ENCODE results near the gene CEPT1. TPM values are rescaled to one million over a fixed set of nuclear protein-coding genes. Genes with fewer than 3 reads are reported as not detected.
"Not testable (repeated sequence)": the region's sequence is repeated elsewhere in the genome, so short reads cannot be mapped to it uniquely, and the experiment has no call there.

The CEPT1 gene
- polyA plus RNA-seq (2012; ENCODE audit: low read depth, missing spikeins): 37.1 TPM

DNA sequence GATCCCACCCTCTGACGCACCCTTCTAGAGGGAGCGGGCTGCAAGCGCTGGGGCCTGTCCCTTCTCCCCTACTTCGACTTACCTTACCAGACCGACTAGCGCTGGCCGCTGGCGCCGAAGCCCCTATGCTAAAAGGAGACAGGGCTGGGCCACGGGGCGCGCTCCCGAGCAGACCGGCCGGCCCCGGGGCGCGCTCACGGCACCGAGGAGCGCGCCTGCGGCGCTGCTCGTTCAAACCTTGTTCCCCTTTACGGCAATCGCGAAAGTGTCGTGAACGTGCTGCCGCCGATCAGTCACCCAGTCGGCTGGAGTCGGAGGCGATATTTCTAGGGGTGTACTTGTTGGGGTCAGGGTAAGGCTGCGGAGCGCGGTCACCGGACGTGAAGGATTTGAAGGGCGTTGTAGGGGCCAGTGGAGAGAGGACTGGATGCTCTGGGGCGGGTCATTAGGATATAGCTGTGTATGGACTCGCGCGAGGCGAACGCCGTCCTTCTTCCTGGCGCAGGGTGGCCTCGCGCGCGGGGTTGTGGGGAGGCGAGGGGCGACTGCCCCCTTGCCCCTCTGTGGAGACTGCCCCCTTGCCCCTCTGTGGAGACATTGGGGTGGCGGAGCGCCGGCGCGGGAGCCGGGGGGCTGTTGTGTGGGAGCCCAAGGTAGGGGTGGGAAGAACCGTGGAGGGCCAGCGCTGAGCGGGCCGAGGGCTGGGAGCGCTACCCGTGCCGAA is at the start of gene CEPT1, which contains the start of gene DRAM2:
TSS of gene CEPT1 (plus strand) at position 268 of the 724 bp plus-strand sequence. CDS start 7,492 bp downstream, outside the sequence.
TSS of gene DRAM2 (minus strand) at position 138 of the 724 bp plus-strand sequence. CDS start 8,539 bp downstream, outside the sequence.
- FAIRE-seq (peak; percentile 99), DNase-seq (ENCODE audit: insufficient read length, low spot score) (peak; percentile 78)
- peak; percentile 80 for TF ChIP-seq POLR2AphosphoS5 (IDR thresholded peaks at IDR 0.05; ENCODE audit: low read depth, low read length)
- TF ChIP-seq PAX5 (IDR thresholded peaks at IDR 0.05; ENCODE audit: insufficient read depth, low read length, severe bottlenecking): no peak
- TF ChIP-seq POLR2A (IDR thresholded peaks at IDR 0.05; ENCODE audit: low read depth, low read length): peak; percentile 82
- 0 out of 2 replicates have a peak, but pooled peaks have one; percentile 27 for TF ChIP-seq POU2F2 (IDR thresholded peaks at IDR 0.05; ENCODE audit: low read depth, low read length)
- no peak for TF ChIP-seq SPI1 (IDR thresholded peaks at IDR 0.05; ENCODE audit: low read depth, low read length)
- peak; percentile 89 for TF ChIP-seq TAF1 (IDR thresholded peaks at IDR 0.05; ENCODE audit: low read depth, low read length)

DNA sequence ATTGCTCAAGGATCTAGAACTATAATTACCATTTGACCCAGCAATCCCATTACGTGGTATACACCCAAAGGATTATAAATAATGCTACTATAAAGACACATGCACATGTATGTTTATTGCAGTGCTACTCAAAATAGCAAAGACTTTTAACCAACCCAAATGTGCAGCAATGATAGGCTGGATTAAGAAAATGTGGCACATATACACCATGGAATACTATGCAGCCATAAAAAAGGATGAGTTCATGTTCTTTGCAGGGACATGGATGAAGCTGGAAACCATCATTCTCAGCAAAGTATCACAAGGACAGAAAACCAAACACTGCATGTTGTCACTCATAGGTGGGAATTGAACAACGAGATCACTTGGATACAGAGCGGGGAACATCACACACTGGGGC is 44.6 kb upstream of the CEPT1 start:
- FAIRE-seq; DNase-seq (ENCODE audit: insufficient read length, low spot score): not testable (repeated sequence)

DNA sequence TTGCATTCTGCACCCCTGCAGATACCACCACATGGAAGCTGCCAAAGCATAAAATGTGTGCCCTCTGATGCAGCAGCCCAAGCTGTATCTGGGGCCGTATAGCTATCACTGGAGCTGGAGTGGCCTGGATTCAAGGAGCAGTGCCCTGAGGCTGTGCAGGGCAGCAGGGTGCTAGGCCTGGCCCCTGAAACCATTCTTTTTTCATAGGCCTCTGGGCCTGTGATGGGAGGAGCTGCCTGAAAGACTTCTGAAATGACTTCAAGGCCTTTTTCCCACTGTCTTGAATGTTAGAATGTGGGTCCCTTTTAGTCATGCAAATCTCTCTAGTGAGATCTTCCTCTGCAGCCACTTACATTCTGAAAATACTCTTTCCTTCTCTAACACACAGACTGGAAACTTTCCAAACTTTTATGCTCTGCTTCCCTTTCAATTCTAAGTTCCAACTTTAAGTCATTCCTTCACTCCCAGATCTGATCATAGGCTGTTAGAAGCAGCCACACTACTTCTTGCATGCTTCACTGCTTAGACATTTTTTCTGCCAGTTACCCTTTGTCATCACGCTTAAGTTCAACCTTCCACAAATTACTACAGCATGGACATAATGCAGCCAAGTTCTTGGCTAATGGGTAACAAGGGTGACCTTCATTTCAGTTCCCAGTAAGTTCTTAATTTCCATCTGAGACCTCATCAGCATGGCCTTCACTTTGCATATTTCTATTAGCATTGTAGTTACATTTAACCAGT is 42.5 kb upstream of the CEPT1 start:
- FAIRE-seq (no peak), DNase-seq (ENCODE audit: insufficient read length, low spot score) (no peak)
- no peak for TF ChIP-seq SPI1 (IDR thresholded peaks at IDR 0.05; ENCODE audit: low read depth, low read length)
- no peak for TF ChIP-seq POLR2AphosphoS5 (IDR thresholded peaks at IDR 0.05; ENCODE audit: low read depth, low read length)
- no peak for TF ChIP-seq PAX5 (IDR thresholded peaks at IDR 0.05; ENCODE audit: insufficient read depth, low read length, severe bottlenecking)
- no peak for TF ChIP-seq POU2F2 (IDR thresholded peaks at IDR 0.05; ENCODE audit: low read depth, low read length)
- no peak for TF ChIP-seq POLR2A (IDR thresholded peaks at IDR 0.05; ENCODE audit: low read depth, low read length)
- TF ChIP-seq TAF1 (IDR thresholded peaks at IDR 0.05; ENCODE audit: low read depth, low read length): no peak

DNA sequence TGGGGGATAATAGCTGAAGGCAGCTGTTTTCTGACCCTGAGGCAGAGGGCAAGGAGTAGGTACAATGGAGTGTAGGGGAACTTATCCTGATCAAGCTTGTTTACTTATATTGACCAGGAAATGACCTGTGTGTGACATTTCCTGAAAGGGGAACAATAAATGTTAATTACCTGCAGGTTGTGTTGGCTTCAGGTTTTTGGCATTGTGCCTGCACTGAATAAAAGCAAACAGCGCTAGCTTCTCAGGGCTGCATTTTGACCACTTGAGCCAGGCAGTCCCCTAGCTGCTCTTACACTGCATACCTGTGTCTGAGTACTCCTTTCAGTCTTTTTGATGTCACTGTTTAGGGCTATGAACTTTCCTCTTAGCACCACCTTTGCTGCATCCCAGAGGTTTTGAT is 40.7 kb upstream of the CEPT1 start:
- no peak for DNase-seq (ENCODE audit: insufficient read length, low spot score)
- no peak for FAIRE-seq
- TF ChIP-seq SPI1 (IDR thresholded peaks at IDR 0.05; ENCODE audit: low read depth, low read length) (no peak), POLR2A (IDR thresholded peaks at IDR 0.05; ENCODE audit: low read depth, low read length) (no peak), PAX5 (IDR thresholded peaks at IDR 0.05; ENCODE audit: insufficient read depth, low read length, severe bottlenecking) (no peak), POLR2AphosphoS5 (IDR thresholded peaks at IDR 0.05; ENCODE audit: low read depth, low read length) (no peak), POU2F2 (IDR thresholded peaks at IDR 0.05; ENCODE audit: low read depth, low read length) (no peak), TAF1 (IDR thresholded peaks at IDR 0.05; ENCODE audit: low read depth, low read length) (no peak)

DNA sequence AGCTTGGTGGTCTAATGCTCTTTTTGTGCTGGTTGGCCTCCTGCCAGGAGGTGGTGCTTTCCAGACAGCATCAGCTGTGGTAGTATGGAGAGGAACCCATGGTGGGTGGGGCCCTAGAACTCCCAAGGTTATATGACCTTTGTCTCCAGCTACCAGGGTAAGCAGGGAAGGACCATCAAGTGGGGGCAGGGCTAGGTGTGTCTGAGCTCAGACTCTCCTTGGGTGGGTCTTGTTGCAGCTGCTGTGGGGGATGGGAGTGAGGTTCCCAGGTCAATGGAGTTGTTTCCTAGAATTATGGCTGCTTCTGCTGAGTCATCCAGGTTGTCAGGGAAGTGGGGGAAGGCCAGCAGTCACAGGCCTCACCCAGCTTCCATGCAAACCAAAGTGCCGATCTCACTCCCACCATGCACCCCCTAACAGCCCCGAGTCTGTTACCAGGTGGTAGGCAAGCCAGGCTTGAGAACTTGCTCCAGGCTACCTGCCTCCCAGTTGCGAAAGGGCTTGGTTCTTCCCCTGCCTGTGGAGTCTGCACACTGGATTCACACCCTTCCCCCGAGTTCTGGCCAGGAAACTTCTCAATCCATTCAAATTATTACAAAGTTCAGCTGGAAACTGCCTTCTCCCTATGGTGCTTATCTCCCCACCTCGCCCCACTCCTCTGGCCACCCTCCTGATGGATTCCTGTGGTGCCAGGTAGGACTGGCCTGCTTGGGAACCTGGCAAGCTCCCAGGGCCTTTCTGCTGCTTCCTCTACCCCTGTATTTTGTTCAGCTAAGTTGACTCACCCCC is 38.0 kb upstream of the CEPT1 start:
- no peak for DNase-seq (ENCODE audit: insufficient read length, low spot score)

DNA sequence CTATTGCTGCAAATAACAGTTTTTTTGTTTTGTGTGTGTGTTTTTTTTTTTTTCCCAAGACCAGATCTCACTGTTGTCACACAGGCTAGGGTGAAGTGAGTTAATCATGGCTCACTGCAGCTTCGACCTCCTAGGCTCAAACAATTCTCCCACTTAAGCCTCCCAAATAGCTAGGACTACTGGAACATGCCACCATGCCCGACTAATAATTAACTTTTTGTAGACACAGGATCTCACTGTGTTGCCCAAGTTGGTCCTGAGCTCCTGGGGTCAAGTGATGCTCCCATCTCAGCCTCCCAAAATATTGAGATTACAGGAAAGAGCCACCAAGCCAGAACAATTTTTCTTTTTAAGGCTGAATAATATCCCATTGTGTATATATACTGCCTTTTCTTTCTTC is 35.0 kb upstream of the CEPT1 start:
- FAIRE-seq (no peak), DNase-seq (ENCODE audit: insufficient read length, low spot score) (no peak)
- TF ChIP-seq POLR2A (IDR thresholded peaks at IDR 0.05; ENCODE audit: low read depth, low read length): no peak
- TF ChIP-seq POLR2AphosphoS5 (IDR thresholded peaks at IDR 0.05; ENCODE audit: low read depth, low read length): no peak
- no peak for TF ChIP-seq SPI1 (IDR thresholded peaks at IDR 0.05; ENCODE audit: low read depth, low read length)
- TF ChIP-seq TAF1 (IDR thresholded peaks at IDR 0.05; ENCODE audit: low read depth, low read length): no peak
- no peak for TF ChIP-seq PAX5 (IDR thresholded peaks at IDR 0.05; ENCODE audit: insufficient read depth, low read length, severe bottlenecking)
- no peak for TF ChIP-seq POU2F2 (IDR thresholded peaks at IDR 0.05; ENCODE audit: low read depth, low read length)

More for the DNA sequence above, 38.0 kb upstream of the CEPT1 start:
- no peak for FAIRE-seq
- TF ChIP-seq POLR2AphosphoS5 (IDR thresholded peaks at IDR 0.05; ENCODE audit: low read depth, low read length) (no peak), POU2F2 (IDR thresholded peaks at IDR 0.05; ENCODE audit: low read depth, low read length) (no peak), PAX5 (IDR thresholded peaks at IDR 0.05; ENCODE audit: insufficient read depth, low read length, severe bottlenecking) (no peak), SPI1 (IDR thresholded peaks at IDR 0.05; ENCODE audit: low read depth, low read length) (no peak), POLR2A (IDR thresholded peaks at IDR 0.05; ENCODE audit: low read depth, low read length) (no peak), TAF1 (IDR thresholded peaks at IDR 0.05; ENCODE audit: low read depth, low read length) (no peak)

DNA sequence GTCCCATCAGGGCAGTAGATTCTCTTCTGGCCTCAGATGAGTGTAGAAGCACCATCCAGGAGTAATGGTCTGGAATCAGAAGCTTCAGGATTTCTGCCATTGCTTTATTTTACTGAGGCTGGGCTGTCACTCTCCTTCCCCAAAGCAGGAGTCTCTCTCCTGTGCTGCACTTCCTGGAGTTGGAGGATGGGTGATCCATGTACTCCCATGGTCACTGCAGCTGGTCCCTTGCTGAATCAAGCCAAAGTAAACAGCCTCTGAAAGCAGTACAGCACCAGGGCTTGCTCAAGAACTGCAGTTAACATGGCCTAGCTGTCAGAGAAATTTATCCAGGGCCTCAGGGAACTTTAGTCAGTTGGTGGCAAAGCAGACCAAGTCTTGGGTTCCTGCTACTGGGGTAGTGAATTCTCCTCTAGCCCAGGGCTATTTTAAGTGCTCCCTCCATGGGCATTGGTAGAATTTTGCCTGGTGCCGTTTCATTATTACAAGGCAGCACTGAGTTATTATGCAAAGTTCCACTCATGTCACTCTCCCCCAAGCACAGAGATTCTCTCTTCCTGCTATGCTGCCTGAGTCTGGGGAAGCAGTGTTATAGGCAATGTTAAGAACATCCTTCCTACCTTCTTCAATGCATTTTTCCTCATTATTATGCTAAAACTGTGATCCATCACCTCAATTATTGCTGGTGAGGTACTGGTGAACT is 29.7 kb upstream of the CEPT1 start:
- TF ChIP-seq SPI1 (IDR thresholded peaks at IDR 0.05; ENCODE audit: low read depth, low read length) (no peak), TAF1 (IDR thresholded peaks at IDR 0.05; ENCODE audit: low read depth, low read length) (no peak), POLR2A (IDR thresholded peaks at IDR 0.05; ENCODE audit: low read depth, low read length) (no peak), POU2F2 (IDR thresholded peaks at IDR 0.05; ENCODE audit: low read depth, low read length) (no peak), PAX5 (IDR thresholded peaks at IDR 0.05; ENCODE audit: insufficient read depth, low read length, severe bottlenecking) (no peak), POLR2AphosphoS5 (IDR thresholded peaks at IDR 0.05; ENCODE audit: low read depth, low read length) (no peak)
- DNase-seq (ENCODE audit: insufficient read length, low spot score) (no peak), FAIRE-seq (no peak)

DNA sequence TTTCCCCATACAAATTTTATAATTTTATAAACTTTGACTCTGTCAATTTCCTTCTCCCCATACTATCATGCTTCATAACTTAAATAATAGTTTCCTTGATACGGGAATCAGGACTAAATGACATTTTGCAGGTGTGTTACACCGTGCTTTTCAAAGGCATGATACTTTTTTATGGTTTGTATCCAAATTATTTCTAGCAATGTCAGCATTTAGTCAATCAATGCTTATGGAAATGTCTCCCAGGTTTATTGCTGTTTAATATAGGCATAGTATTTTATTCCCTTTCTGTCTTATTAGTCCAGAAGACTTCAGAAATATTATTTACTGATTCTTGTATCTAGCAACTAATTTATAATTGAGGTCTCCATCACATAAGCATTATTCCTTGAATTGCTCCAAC is 23.5 kb upstream of the CEPT1 start:
- FAIRE-seq: no peak
- no peak for DNase-seq (ENCODE audit: insufficient read length, low spot score)
- TF ChIP-seq PAX5 (IDR thresholded peaks at IDR 0.05; ENCODE audit: insufficient read depth, low read length, severe bottlenecking): no peak
- TF ChIP-seq POLR2A (IDR thresholded peaks at IDR 0.05; ENCODE audit: low read depth, low read length): no peak
- no peak for TF ChIP-seq SPI1 (IDR thresholded peaks at IDR 0.05; ENCODE audit: low read depth, low read length)

All from GM12891 (cell line).